GM21723 (cell line): Measurements from ENCODE around the gene PPFIA1.
A peak's percentile ranks its signal among the peaks of the same experiment; 100 is the strongest.
"Not testable (repeated sequence)": the region's sequence is repeated elsewhere in the genome, so short reads cannot be mapped to it uniquely, and the experiment has no call there.

ENCODE experiments used
- ATAC-seq: cut with Tn5 transposase; IDR thresholded peaks from one replicate; pipeline ENCODE4 v1.9.1; 2021; ENCODE audit warnings: mild to moderate bottlenecking, moderate library complexity; ENCODE audit not compliant: unreplicated experiment

The PPFIA1 gene

DNA sequence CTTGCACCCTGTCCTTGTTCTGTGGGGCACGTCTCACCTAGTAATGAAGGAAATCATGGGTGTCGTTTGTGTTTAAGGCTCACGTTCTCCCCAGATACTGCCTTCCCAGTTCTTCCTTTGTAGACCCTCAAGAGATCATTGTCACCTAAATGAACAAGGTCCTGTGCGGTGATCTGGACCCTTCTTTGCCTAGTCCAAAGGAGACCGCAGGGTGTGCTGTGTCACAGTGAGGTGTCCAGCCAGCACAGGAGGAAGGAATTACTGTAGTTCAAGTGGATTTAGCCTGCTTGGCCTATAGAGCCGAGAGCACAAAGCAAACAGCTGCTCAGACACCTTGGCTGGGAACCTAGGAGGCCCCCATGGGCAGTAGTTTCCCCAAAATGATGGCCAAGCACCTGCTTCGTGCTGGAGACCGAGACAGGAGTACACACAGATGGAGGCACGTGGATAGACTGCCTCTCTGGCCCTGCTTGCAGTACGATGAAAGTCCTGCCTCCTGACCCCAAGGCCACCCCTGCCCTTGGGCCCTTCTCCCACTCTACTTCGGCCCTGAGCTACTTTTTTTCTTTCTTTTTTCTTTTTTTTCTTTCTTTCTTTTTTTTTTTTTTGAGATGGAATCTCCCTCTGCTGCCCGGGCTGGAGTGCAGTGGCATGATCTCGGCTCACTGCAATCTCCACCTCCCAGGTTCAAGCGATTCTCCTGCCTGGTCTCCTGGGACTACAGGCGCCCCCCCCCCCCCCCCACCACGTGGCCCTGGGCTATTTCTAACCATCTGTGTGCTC lies 19.4 kb upstream of the PPFIA1 start:
- no peak for ATAC-seq

GRCh38 chr11:70251659-70252321 lies 18.7 kb upstream of the PPFIA1 start:
- no peak for ATAC-seq

GRCh38 chr11:70252844-70253243 lies 17.6 kb upstream of the PPFIA1 start:
- no peak for ATAC-seq

DNA sequence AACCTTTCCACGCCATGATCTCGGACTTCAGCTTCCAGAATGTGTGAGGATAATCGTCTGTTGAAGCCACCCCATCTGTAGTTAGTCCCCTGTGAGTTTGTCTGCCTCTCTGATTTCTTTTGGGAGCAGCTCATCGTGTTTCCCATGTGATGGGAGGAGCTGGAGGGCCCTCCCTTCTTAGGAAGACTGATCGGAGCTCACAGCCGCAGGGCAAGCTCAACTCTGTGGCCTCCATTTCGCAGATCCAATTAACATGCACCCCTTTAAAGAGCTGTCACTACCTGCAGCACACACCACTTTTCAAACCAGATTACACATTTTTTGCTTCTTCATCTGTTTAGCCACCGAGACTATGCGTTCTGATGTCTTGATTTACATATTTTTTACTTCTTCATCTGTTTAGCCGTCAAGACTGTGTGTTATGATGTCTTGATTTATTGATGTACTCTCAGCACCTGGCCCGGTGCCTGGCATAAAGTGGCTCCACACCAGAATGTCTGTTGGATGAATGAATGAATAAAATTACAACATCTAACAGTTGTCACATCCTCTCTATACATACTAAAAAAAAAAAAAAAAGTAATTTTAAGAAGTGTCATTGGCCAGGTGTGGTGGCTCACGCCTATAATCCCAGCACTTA lies 14.9 kb upstream of the PPFIA1 start:
- no peak for ATAC-seq

DNA sequence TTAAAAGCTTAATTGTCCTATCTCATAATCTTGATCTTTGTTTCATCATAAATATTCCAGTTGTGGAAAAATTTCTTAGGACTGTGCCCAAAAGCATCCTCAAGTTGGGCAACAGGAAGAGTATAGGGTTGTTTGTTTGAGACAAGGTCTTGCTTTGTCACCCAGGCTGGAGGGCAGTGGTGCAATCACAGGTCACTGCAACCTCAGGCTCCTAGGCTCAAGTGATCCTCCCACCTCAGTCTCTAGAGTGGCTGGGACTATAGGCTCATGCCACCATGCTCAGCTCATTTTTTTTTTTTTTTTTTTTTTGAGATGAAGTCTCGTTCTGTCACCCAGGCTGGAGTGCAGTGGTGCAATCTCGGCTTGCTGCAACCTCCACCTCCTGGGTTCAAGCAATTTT lies 11.4 kb upstream of the PPFIA1 start:
- ATAC-seq = not testable (repeated sequence)

- ATAC-seq = no peak
These were observed 7.5 kb upstream of the PPFIA1 start for GRCh38 chr11:70262951-70263350.

DNA sequence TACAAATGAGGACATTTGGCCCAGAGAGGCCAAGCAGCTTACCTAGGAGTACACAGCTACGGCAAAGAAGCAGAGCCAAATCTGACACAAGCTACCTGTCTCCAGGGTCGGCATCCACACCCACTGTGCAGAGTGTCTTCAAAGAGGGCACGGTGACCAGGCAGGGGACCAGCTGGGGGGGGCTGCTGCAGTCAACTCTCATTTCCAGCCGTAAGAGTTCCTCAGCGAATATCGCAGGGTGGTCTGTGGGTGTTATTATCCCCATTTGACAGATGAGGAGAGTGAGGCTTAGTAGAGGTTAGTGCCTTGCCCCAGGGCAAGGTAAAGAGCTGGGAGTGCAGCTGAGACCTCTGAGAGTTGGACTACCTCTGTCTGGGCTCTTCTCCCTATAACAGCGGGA lies 7.1 kb upstream of the PPFIA1 start:
- ATAC-seq = no peak

DNA sequence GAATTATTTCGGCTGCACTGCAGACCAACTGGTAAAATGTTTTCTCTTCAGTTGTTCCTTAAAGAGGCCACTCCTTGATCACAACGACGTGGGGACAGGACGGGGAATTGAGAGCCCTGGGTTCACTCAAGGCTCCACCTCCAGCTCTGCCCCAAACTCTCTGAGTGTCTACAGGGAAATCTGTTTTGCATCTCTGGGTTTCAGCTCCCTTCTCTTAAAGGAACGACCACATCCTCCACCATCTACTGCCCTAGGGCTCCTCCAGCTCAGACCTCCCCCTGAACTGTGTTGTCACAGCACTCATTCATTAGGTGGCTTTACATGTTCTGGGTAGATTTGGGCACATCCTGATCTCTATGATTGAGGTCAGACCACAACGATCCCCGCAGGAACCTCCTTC lies 5.1 kb upstream of the PPFIA1 start:
- ATAC-seq = no peak

DNA sequence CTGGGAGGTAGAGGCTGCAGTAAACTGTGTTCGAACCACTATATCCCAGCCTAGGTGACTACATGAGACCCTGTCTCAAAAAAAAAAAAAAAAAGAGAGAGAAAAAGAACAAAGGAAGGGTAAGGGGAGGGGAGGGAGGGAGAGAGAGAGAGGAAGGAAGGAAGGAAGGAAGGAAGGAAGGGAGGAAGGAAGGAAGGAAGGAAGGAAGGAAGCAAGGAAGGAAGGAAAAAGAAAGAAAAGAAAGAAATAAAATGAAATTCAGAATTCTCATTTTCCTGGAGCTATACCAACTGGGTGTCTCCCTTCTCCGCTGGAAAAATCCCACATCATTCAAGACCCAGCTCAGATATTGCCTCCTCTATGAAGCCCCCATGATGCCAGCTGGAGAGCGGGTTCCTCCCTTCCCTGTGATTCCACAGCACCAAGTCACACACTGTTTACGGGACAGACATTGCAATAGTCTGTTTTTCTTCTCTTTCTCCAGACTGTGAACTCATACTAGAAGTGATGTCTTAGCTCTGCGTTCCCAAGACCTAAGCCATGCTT lies 3.0 kb upstream of the PPFIA1 start:
- ATAC-seq = no peak

- ATAC-seq = no peak
These were observed 2.0 kb upstream of the PPFIA1 start for GRCh38 chr11:70268526-70268925.

GRCh38 chr11:70270877-70271648 lies 573 bp downstream of the PPFIA1 start:
- ATAC-seq = peak; percentile 42

- no peak for ATAC-seq
These were observed 1.1 kb downstream of the PPFIA1 start for GRCh38 chr11:70271649-70271953.

DNA sequence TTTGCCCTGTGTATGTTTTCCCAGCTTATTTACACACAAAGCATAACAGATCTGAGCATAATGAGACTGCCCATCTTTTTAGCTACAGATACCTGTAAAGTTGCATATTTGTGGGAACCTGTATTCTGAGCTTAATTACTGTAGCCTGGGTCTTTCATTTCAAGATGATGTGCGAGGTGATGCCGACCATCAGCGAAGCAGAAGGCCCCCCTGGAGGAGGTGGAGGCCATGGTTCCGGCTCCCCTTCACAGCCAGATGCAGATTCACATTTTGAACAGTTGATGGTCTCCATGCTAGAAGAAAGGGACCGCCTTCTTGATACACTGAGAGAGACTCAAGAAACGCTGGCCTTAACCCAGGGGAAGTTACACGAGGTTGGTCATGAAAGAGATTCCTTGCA lies 1.5 kb downstream of the PPFIA1 start:
- no peak for ATAC-seq

GRCh38 chr11:70278994-70279393 lies 8.5 kb downstream of the PPFIA1 start:
- ATAC-seq = no peak

- ATAC-seq = no peak
These were observed 10.7 kb downstream of the PPFIA1 start for GRCh38 chr11:70281156-70281609.

GRCh38 chr11:70282012-70282411 lies 11.5 kb downstream of the PPFIA1 start:
- no peak for ATAC-seq

- ATAC-seq = no peak
These were observed 18.2 kb downstream of the PPFIA1 start for GRCh38 chr11:70288721-70289120.

GRCh38 chr11:70289582-70289981 lies 19.1 kb downstream of the PPFIA1 start:
- ATAC-seq = no peak

DNA sequence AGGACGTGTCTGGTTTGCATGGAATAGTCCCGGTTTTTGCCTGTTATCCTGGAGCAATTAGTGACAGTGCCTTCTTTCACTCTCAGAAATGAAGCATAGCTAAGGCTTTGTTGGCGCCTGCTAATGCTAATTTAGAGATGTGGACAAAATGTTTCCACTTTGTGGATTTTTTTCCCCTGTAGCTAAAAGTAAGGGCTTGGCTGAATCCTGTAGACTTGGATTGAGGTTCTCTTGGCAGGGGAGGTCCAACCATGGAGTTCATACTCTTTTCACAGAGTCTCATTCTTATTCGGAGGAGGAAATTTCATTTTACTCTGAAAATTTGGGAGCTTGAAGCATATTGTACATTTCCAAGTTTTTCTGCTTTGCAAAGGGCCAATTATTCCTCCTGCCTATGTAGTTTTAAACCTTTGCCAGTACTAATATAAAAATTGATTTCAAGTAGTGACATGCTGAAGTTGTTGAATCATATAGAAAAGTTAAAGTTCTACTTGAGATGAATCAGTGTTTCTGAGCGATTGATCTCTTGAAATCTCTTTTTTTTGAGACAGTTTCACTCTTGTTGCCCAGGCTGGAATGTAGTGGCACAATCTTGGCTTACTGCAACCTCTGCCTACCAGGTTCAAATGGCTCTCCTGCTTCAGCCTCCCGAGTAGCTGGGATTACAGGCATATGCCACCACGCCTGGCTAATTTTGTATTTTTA lies 20.0 kb downstream of the PPFIA1 start:
- ATAC-seq = no peak

GRCh38 chr11:70292166-70292565 lies 21.7 kb downstream of the PPFIA1 start:
- no peak for ATAC-seq

GRCh38 chr11:70292863-70293262 lies 22.4 kb downstream of the PPFIA1 start:
- no peak for ATAC-seq
